Fibroblast of villous mesenchyme (primary cell): ENCODE measurements around the gene SGTA. TPM values are rescaled to one million over a fixed set of nuclear protein-coding genes. Genes with fewer than 3 reads are reported as not detected.

Experiments used
- DNase-seq: peaks from one replicate; pipeline ENCODE4 v3.0.0-alpha.2; 2010; ENCODE audit warnings: low read depth
- H3K4me3 ChIP-seq: 2 replicates; pipeline ENCODE4 v1.5.1; 2011; ENCODE audit warnings: low read depth, mild to moderate bottlenecking, low read length
- total RNA-seq: library from RNA; depleted of rRNA; stranded (reverse); fragments of >200 nt; gene quantifications from 2 replicates; pipeline ENCODE4 v1.2.3, GENCODE V29; 2012
- TF ChIP-seq, protein P1 (sequence below): IDR thresholded peaks from 2 replicates; pipeline ENCODE4 v1.5.1; 2012; ENCODE audit warnings: low read depth, mild to moderate bottlenecking, low read length; ENCODE audit not compliant: insufficient read depth

SGTA gene
- total RNA-seq, 1 donor: 44.5 TPM

GRCh38 chr19:2769218-2769617, 13.9 kb downstream of the SGTA start:
- TF ChIP-seq, protein P1, sequence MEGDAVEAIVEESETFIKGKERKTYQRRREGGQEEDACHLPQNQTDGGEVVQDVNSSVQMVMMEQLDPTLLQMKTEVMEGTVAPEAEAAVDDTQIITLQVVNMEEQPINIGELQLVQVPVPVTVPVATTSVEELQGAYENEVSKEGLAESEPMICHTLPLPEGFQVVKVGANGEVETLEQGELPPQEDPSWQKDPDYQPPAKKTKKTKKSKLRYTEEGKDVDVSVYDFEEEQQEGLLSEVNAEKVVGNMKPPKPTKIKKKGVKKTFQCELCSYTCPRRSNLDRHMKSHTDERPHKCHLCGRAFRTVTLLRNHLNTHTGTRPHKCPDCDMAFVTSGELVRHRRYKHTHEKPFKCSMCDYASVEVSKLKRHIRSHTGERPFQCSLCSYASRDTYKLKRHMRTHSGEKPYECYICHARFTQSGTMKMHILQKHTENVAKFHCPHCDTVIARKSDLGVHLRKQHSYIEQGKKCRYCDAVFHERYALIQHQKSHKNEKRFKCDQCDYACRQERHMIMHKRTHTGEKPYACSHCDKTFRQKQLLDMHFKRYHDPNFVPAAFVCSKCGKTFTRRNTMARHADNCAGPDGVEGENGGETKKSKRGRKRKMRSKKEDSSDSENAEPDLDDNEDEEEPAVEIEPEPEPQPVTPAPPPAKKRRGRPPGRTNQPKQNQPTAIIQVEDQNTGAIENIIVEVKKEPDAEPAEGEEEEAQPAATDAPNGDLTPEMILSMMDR: no peak
- no peak overlapping the region for H3K4me3 ChIP-seq
- no peak for DNase-seq

GRCh38 chr19:2768365-2769132, 14.5 kb downstream of the SGTA start:
- no peak for DNase-seq
- no peak overlapping the region for H3K4me3 ChIP-seq
- TF ChIP-seq, protein P1: no peak

GRCh38 chr19:2767688-2768087, 15.4 kb downstream of the SGTA start:
- TF ChIP-seq, protein P1: no peak
- DNase-seq: no peak
- H3K4me3 ChIP-seq: no peak overlapping the region

GRCh38 chr19:2766594-2767372, 16.3 kb downstream of the SGTA start:
- H3K4me3 ChIP-seq: no peak overlapping the region
- TF ChIP-seq, protein P1: no peak
- no peak for DNase-seq

DNA sequence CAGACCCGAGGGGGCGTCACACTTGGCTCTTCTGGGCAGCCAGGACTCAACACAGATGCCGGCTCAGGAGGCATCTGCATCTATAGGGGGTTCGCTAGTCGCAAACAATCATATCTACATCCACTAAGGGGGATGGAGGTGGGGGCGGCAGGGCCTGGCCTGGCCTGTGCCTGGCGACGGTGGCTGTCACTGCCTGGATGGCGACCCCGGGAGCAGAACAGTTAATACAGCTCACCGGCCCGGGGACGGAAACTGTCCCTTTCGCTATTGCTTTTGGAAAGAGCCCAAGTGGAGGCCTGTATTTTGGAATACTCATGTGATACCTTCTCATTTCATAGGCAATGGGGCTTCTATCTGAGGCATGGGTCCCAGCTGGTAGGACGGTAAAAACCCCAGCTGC, 17.7 kb downstream of the SGTA start:
- TF ChIP-seq, protein P1: no peak
- no peak for DNase-seq
- no peak overlapping the region for H3K4me3 ChIP-seq

GRCh38 chr19:2764945-2765344, 18.1 kb downstream of the SGTA start:
- no peak for DNase-seq
- H3K4me3 ChIP-seq: no peak overlapping the region
- TF ChIP-seq, protein P1: no peak
